Measurements from ENCODE around the gene NRF1. TPM values are rescaled to one million over a fixed set of nuclear protein-coding genes. Genes with fewer than 3 reads are reported as not detected.

Gene NRF1
- total RNA-seq, 2 experiments from 2014 or later, result 20.5 to 28.9 TPM

GRCh38 chr7:129741743-129742213 lies 130.3 kb downstream of the NRF1 start:
- H3K27me3 Mint-ChIP-seq, result no peaks in the 10 kb centered on the region
- ChIA-PET POLR2A (no interaction called here), CTCF (no interaction called here)
- H3K27ac Mint-ChIP-seq, result no peak overlapping the region
- H3K4me1 Mint-ChIP-seq, result peaks cover 7% of the 10 kb centered on the region
- intact Hi-C loops (cut with DNase I, micrococcal nuclease), result no loop called here
- peaks cover 8% of the 10 kb centered on the region for H3K36me3 Mint-ChIP-seq (ENCODE audit: low read depth)
- H3K4me3 Mint-ChIP-seq, result no peak overlapping the region
- no peaks in the 10 kb centered on the region for H3K9me3 Mint-ChIP-seq (ENCODE audit: low read depth)
- no peak for ATAC-seq
- DNase-seq, result no peak

GRCh38 chr7:129742256-129742655 lies 130.7 kb downstream of the NRF1 start:
- no peak for DNase-seq
- Mint-ChIP-seq H3K36me3 (ENCODE audit: low read depth) (peaks cover 8% of the 10 kb centered on the region), H3K27ac (no peak overlapping the region), H3K4me3 (no peak overlapping the region), H3K4me1 (peaks cover 7% of the 10 kb centered on the region), H3K9me3 (ENCODE audit: low read depth) (no peaks in the 10 kb centered on the region), H3K27me3 (no peaks in the 10 kb centered on the region)
- ChIA-PET CTCF (no interaction called here), POLR2A (no interaction called here)
- no peak for ATAC-seq
- intact Hi-C loops (cut with DNase I, micrococcal nuclease), result no loop called here

GRCh38 chr7:129746857-129747529 lies 135.5 kb downstream of the NRF1 start:
- intact Hi-C loops (cut with DNase I, micrococcal nuclease), result no loop called here
- no peak for ATAC-seq
- Mint-ChIP-seq H3K4me3 (no peak overlapping the region), H3K27ac (no peak overlapping the region), H3K27me3 (no peaks in the 10 kb centered on the region), H3K36me3 (ENCODE audit: low read depth) (peaks cover 10% of the 10 kb centered on the region), H3K9me3 (ENCODE audit: low read depth) (no peaks in the 10 kb centered on the region), H3K4me1 (no peaks in the 10 kb centered on the region)
- CTCF ChIA-PET, result no interaction called here
- no peak for DNase-seq
- POLR2A ChIA-PET, result no interaction called here

GRCh38 chr7:129748356-129749109 lies 137.0 kb downstream of the NRF1 start:
- POLR2A ChIA-PET, result no interaction called here

GRCh38 chr7:129750091-129750490 lies 138.6 kb downstream of the NRF1 start:
- Mint-ChIP-seq H3K4me1 (no peaks in the 10 kb centered on the region), H3K9me3 (ENCODE audit: low read depth) (no peaks in the 10 kb centered on the region), H3K36me3 (ENCODE audit: low read depth) (peaks cover 14% of the 10 kb centered on the region), H3K27me3 (no peaks in the 10 kb centered on the region), H3K27ac (no peak overlapping the region), H3K4me3 (no peak overlapping the region)
- DNase-seq, result no peak
- CTCF ChIA-PET, result no interaction called here
- ATAC-seq, result no peak
- POLR2A ChIA-PET, result no interaction called here
- intact Hi-C loops (cut with DNase I, micrococcal nuclease), result no loop called here

More at GRCh38 chr7:129748356-129749109, 137.0 kb downstream of the NRF1 start:
- Mint-ChIP-seq H3K36me3 (ENCODE audit: low read depth) (peaks cover 10% of the 10 kb centered on the region), H3K27ac (no peak overlapping the region), H3K4me3 (no peak overlapping the region), H3K9me3 (ENCODE audit: low read depth) (no peaks in the 10 kb centered on the region), H3K27me3 (no peaks in the 10 kb centered on the region), H3K4me1 (no peaks in the 10 kb centered on the region)
- DNase-seq, result no peak
- no peak for ATAC-seq
- intact Hi-C loops (cut with DNase I, micrococcal nuclease), result no loop called here
- CTCF ChIA-PET, result interaction anchor here (0.8 kb wide), 1 partner anchor 76 kb away, joined by 4 read pairs; no protein-coding TSS in a partner anchor

GRCh38 chr7:129750501-129750900 lies 139.0 kb downstream of the NRF1 start:
- Mint-ChIP-seq H3K4me1 (no peaks in the 10 kb centered on the region), H3K36me3 (ENCODE audit: low read depth) (peaks cover 15% of the 10 kb centered on the region), H3K9me3 (ENCODE audit: low read depth) (no peaks in the 10 kb centered on the region), H3K27ac (no peak overlapping the region), H3K4me3 (no peak overlapping the region), H3K27me3 (no peaks in the 10 kb centered on the region)
- DNase-seq, result no peak
- ATAC-seq, result no peak
- intact Hi-C loops (cut with DNase I, micrococcal nuclease), result no loop called here
- POLR2A ChIA-PET, result no interaction called here
- CTCF ChIA-PET, result no interaction called here

- no peak overlapping the region for H3K4me3 Mint-ChIP-seq
- no peaks in the 10 kb centered on the region for H3K27me3 Mint-ChIP-seq
- DNase-seq (no peak), ATAC-seq (no peak)
- H3K4me1 Mint-ChIP-seq, result no peaks in the 10 kb centered on the region
- intact Hi-C loops (cut with DNase I, micrococcal nuclease), result no loop called here
- ChIA-PET POLR2A (no interaction called here), CTCF (interaction anchor here (0.7 to 0.9 kb wide), 2 partner anchors 9 to 109 kb away, joined by 3 read pairs; no protein-coding TSS in a partner anchor)
- peak overlapping the region; percentile 20 for H3K27ac Mint-ChIP-seq
- peaks cover 20% of the 10 kb centered on the region for H3K36me3 Mint-ChIP-seq (ENCODE audit: low read depth)
- no peaks in the 10 kb centered on the region for H3K9me3 Mint-ChIP-seq (ENCODE audit: low read depth)
Measured at GRCh38 chr7:129751916-129752315, 140.4 kb downstream of the NRF1 start.

GRCh38 chr7:129752760-129753159 lies 141.2 kb downstream of the NRF1 start:
- ChIA-PET CTCF (interaction anchor here (0.9 kb wide), 1 partner anchor 8 kb away, joined by 3 read pairs; no protein-coding TSS in a partner anchor), POLR2A (no interaction called here)
- no peaks in the 10 kb centered on the region for H3K27me3 Mint-ChIP-seq
- no peak for ATAC-seq
- no peaks in the 10 kb centered on the region for H3K4me1 Mint-ChIP-seq
- H3K27ac Mint-ChIP-seq, result no peak overlapping the region
- no peak overlapping the region for H3K4me3 Mint-ChIP-seq
- H3K36me3 Mint-ChIP-seq (ENCODE audit: low read depth), result peaks cover 22% of the 10 kb centered on the region
- no peaks in the 10 kb centered on the region for H3K9me3 Mint-ChIP-seq (ENCODE audit: low read depth)
- intact Hi-C loops (cut with DNase I, micrococcal nuclease), result no loop called here
- DNase-seq, result peak; percentile 25

GRCh38 chr7:129754406-129754805 lies 142.9 kb downstream of the NRF1 start:
- Mint-ChIP-seq H3K27ac (no peak overlapping the region), H3K9me3 (ENCODE audit: low read depth) (no peaks in the 10 kb centered on the region), H3K4me3 (no peak overlapping the region), H3K36me3 (ENCODE audit: low read depth) (peaks cover 22% of the 10 kb centered on the region), H3K4me1 (no peaks in the 10 kb centered on the region), H3K27me3 (no peaks in the 10 kb centered on the region)
- ATAC-seq, result no peak
- no peak for DNase-seq
- POLR2A ChIA-PET, result no interaction called here
- intact Hi-C loops (cut with DNase I, micrococcal nuclease), result no loop called here
- CTCF ChIA-PET, result interaction anchor here (1.1 kb wide), 1 partner anchor 18 kb away, joined by 3 read pairs; no protein-coding TSS in a partner anchor

GRCh38 chr7:129757991-129758390 lies 146.5 kb downstream of the NRF1 start:
- intact Hi-C loops (cut with DNase I, micrococcal nuclease), result no loop called here
- CTCF ChIA-PET, result no interaction called here
- H3K27ac Mint-ChIP-seq, result no peak overlapping the region
- POLR2A ChIA-PET, result no interaction called here
- H3K36me3 Mint-ChIP-seq (ENCODE audit: low read depth), result peaks cover 14% of the 10 kb centered on the region
- no peaks in the 10 kb centered on the region for H3K4me1 Mint-ChIP-seq
- ATAC-seq (no peak), DNase-seq (no peak)
- no peaks in the 10 kb centered on the region for H3K9me3 Mint-ChIP-seq (ENCODE audit: low read depth)
- H3K27me3 Mint-ChIP-seq, result no peaks in the 10 kb centered on the region
- no peak overlapping the region for H3K4me3 Mint-ChIP-seq

- H3K27me3 Mint-ChIP-seq, result no peaks in the 10 kb centered on the region
- no peaks in the 10 kb centered on the region for H3K36me3 Mint-ChIP-seq (ENCODE audit: low read depth)
- no peak for DNase-seq
- intact Hi-C loops (cut with DNase I, micrococcal nuclease), result no loop called here
- POLR2A ChIA-PET, result no interaction called here
- no peaks in the 10 kb centered on the region for H3K9me3 Mint-ChIP-seq (ENCODE audit: low read depth)
- CTCF ChIA-PET, result interaction anchor here (0.7 to 1.3 kb wide), 2 partner anchors 57 to 63 kb away, joined by 3 to 4 read pairs; no protein-coding TSS in a partner anchor
- no peak overlapping the region for H3K27ac Mint-ChIP-seq
- no peak for ATAC-seq
- no peak overlapping the region for H3K4me3 Mint-ChIP-seq
- no peaks in the 10 kb centered on the region for H3K4me1 Mint-ChIP-seq
Measured at GRCh38 chr7:129762387-129762969, 151.0 kb downstream of the NRF1 start.
